Peyer's patch (tissue), 4 donors: ENCODE results near the gene P2RY6. TPM values are rescaled to one million over a fixed set of nuclear protein-coding genes. Genes with fewer than 3 reads are reported as not detected.
"Not testable (repeated sequence)": the region's sequence is repeated elsewhere in the genome, so short reads cannot be mapped to it uniquely, and the experiment has no call there.

Experiments used
- DNase-seq, 3 donors: peaks; one replicate each; pipeline ENCODE4 v3.0.0-alpha.2; 2017 to 2019
- H3K27ac ChIP-seq, 4 donors: fragments of 200-600 bp; sonication (generic); one replicate each; pipeline ENCODE4 v1.5.1; 2016 to 2019
- H3K27me3 ChIP-seq, 2 donors: fragments of 200-600 bp; sonication (generic); one replicate each; pipeline ENCODE4 v1.5.1; 2019
- H3K36me3 ChIP-seq, 3 donors: fragments of 200-600 bp; sonication (generic); one replicate each; pipeline ENCODE4 v1.5.1; 2016 to 2019
- H3K4me1 ChIP-seq, 4 donors: fragments of 200-600 bp; sonication (generic); one replicate each; pipeline ENCODE4 v1.5.1; 2016 to 2019
- H3K4me3 ChIP-seq, 4 donors: fragments of 200-600 bp; sonication (generic); 1 replicate in 3 of 4; 2 replicates in 1 of 4; pipeline ENCODE4 v1.5.1; 2016 to 2019; ENCODE audit warnings: mild to moderate bottlenecking in 1 of 4
- H3K9me3 ChIP-seq, 4 donors: fragments of 200-600 bp; sonication (generic); one replicate each; pipeline ENCODE4 v1.5.1; 2016 to 2019; ENCODE audit warnings: mild to moderate bottlenecking in 1 of 4
- POLR2A ChIP-seq, 2 donors: fragments of 450-650 bp; IDR thresholded peaks; one replicate each; pipeline ENCODE4 v1.5.1; 2017; ENCODE audit warnings: antibody characterized with exemption in 2 of 2, mild to moderate bottlenecking in 2 of 2, moderate library complexity in 2 of 2
- total RNA-seq, 4 donors: library from RNA; depleted of rRNA; stranded (reverse); fragments of >200 nt; gene quantifications; one replicate each; pipeline ENCODE4 v1.1.0, GENCODE V29; 2016
- TF ChIP-seq, protein P1 (sequence below), 6 experiments: fragments of 450-650 bp in 4 of 6; fragments of 200-600 bp in 2 of 6; sonication (generic) in 1 of 6; IDR thresholded peaks; one replicate each; pipeline ENCODE4 v1.5.1; 2017 to 2019; ENCODE audit warnings: antibody characterized with exemption in 6 of 6, mild to moderate bottlenecking in 3 of 6, moderate library complexity in 1 of 6

The P2RY6 gene
- total RNA-seq, 4 donors from 2014 or later = 1.5 to 6.6 (median 2.3) TPM; not detected in 1

- Histone ChIP-seq H3K27ac (peak overlapping the region in 1 of 4 donors; percentile 76), H3K4me3 (no peak overlapping the region), H3K9me3 (no peaks in the 10 kb centered on the region), H3K4me1 (peaks cover 0 to 29% (median 8%) of the 10 kb centered on the region in 4 donors), H3K27me3 (no peaks in the 10 kb centered on the region), H3K36me3 (no peaks in the 10 kb centered on the region)
- DNase-seq = peak in 2 of 3 donors; percentile 43 to 44
- TF ChIP-seq POLR2A (IDR thresholded peaks at IDR 0.05) = no peak
- TF ChIP-seq, protein P1, sequence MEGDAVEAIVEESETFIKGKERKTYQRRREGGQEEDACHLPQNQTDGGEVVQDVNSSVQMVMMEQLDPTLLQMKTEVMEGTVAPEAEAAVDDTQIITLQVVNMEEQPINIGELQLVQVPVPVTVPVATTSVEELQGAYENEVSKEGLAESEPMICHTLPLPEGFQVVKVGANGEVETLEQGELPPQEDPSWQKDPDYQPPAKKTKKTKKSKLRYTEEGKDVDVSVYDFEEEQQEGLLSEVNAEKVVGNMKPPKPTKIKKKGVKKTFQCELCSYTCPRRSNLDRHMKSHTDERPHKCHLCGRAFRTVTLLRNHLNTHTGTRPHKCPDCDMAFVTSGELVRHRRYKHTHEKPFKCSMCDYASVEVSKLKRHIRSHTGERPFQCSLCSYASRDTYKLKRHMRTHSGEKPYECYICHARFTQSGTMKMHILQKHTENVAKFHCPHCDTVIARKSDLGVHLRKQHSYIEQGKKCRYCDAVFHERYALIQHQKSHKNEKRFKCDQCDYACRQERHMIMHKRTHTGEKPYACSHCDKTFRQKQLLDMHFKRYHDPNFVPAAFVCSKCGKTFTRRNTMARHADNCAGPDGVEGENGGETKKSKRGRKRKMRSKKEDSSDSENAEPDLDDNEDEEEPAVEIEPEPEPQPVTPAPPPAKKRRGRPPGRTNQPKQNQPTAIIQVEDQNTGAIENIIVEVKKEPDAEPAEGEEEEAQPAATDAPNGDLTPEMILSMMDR (IDR thresholded peaks at IDR 0.05) = no peak
Observed at GRCh38 chr11:73269459-73270015, 2.6 kb upstream of the P2RY6 start.

DNA sequence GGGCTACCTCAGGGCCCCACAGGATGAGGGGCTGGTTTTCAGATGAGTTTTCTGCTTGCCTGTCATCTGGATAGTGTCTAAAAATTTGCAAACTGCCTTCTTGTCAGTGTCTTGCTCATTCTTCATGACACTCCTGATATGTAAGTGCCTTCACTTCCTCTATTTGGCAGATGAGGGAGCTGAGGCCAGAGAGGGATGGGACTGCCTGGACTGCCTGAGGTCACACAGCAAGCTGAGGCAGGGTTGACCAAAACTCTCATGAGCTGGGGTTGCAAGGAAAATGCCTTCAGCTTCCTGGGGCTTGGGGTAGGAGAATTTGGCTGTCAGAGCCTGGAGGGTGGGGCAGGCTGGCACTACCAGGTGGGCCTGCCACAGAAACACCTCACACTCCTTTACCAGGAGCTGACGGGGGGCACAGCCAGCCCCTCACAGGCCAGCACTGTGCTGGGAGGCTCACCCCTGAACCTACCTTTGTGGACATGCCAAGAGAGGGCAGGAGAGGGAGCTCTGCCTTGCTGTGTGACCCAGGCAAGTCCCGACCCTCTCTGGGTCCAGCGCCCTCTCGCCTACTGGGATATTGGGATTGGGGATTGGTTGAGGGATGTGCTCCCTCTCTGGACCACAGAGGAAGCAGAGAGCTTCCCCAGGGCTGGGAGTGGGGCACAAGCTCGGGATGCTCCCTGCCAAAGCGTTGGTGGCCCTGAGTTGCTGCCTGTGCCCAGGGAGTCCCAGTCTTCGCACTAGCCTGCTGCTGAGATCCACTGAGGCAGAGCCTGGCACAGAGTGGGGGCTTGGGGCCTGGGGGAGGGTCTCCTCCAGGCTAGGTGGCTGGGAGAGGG lies 1.9 kb upstream of the P2RY6 start:
- Histone ChIP-seq H3K27ac (peak overlapping the region in 3 of 4 donors; percentile 34 to 76 (median 55)), H3K4me3 (no peak overlapping the region), H3K9me3 (no peaks in the 10 kb centered on the region), H3K4me1 (peaks cover 0 to 27% (median 8%) of the 10 kb centered on the region in 4 donors), H3K36me3 (no peaks in the 10 kb centered on the region), H3K27me3 (no peaks in the 10 kb centered on the region)
- DNase-seq = peak in 2 of 3 donors; percentile 44 to 57
- TF ChIP-seq, protein P1 (IDR thresholded peaks at IDR 0.05) = peak in 1 of 6 experiments; percentile 3
- no peak for TF ChIP-seq POLR2A (IDR thresholded peaks at IDR 0.05)

- Histone ChIP-seq H3K4me3 (no peak overlapping the region), H3K4me1 (peaks cover 0 to 27% (median 8%) of the 10 kb centered on the region in 4 donors), H3K27me3 (no peaks in the 10 kb centered on the region), H3K27ac (peak overlapping the region in 3 of 4 donors; percentile 34 to 83 (median 55)), H3K9me3 (no peaks in the 10 kb centered on the region), H3K36me3 (no peaks in the 10 kb centered on the region)
- TF ChIP-seq, protein P1 (IDR thresholded peaks at IDR 0.05) = no peak
- no peak for TF ChIP-seq POLR2A (IDR thresholded peaks at IDR 0.05)
- peak in 2 of 3 donors; percentile 63 to 76 for DNase-seq
Observed at GRCh38 chr11:73270855-73271477, 1.2 kb upstream of the P2RY6 start.

DNA sequence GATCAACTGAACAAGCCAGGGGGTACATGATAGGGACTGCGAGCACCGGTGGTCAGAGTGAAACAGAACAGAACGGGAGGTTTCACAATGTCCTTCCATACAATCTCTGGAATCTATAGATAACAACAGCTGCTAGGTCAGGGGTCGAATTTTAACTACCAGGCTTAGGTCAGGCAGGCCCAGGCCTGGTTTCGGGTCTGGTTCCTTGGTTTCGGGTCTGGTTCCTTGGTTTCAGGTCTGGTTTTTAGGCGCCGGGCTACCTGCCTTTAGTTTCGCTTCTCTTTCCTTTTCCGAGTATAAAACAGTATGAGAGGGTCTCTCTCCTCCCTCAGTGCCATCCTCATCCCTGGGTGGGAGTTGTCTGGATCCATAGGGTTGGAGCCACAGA lies 666 bp upstream of the P2RY6 start:
- H3K4me3 ChIP-seq, H3K9me3 ChIP-seq, H3K27me3 ChIP-seq, H3K36me3 ChIP-seq: not testable (repeated sequence)
- peak in 2 of 3 donors; percentile 25 to 46 for DNase-seq
- peaks cover 0 to 27% (median 8%) of the 10 kb centered on the region in 4 donors for H3K4me1 ChIP-seq
- peak overlapping the region in 3 of 4 donors; percentile 46 to 83 (median 55) for H3K27ac ChIP-seq

DNA sequence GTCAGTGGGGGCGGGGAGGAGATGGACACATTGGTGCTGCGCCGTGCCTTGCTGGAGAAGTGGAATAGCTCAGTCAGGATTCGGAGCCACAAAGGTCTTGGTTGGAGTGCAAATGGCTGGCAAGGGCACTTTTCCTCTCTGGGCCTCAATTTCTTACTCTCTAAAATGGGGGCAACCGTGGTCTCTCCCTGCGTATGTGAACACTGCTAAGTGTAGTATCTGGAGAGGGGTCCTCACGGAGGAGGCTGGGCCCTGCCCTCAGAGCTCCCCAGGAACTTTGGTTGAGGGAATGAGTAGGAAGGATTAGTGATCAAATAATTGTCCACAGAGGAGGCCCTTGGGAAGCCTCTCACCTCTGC lies 521 bp downstream of the P2RY6 start:
- H3K27me3 ChIP-seq = no peaks in the 10 kb centered on the region
- no peaks in the 10 kb centered on the region for H3K36me3 ChIP-seq
- H3K9me3 ChIP-seq = no peaks in the 10 kb centered on the region
- H3K4me3 ChIP-seq = peak overlapping the region in 2 of 4 donors; percentile 4 to 8
- peak in 1 of 3 donors; percentile 7 for DNase-seq
- peak overlapping the region in 1 of 4 donors; percentile 83 for H3K27ac ChIP-seq
- H3K4me1 ChIP-seq = peaks cover 0 to 27% (median 8%) of the 10 kb centered on the region in 4 donors
- TF ChIP-seq, protein P1 (IDR thresholded peaks at IDR 0.05) = no peak
- TF ChIP-seq POLR2A (IDR thresholded peaks at IDR 0.05) = no peak
